DMS153 (cell line): ENCODE measurements around the gene CCDC33.

Experiments
- DNase-seq: peaks from one replicate; lab custom pipeline; 2025; lab: John Stamatoyannopoulos, UW

Gene CCDC33

GRCh38 chr15:74208901-74209559 is 27.1 kb upstream of the CCDC33 start:
- DNase-seq, result no peak

DNA sequence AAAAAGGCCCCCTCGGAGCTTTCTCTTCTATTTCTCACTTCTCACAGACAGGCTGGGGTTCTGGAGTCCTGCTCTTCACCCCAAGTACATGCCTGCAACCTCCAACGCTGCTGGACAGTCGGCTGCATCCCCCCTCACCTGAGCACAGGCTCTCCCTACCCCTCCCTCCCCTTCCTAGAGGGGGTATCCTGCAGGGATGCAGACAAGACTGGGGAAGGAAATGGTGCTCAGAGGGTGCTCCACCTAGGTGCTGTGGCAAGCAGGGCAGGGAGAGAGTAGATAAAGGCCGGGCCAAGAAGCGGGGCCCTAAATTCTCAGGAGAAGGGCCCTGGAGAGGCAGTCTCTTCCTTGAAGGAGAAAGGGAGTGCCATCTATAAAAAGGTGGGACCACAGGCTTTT is 26.6 kb upstream of the CCDC33 start:
- no peak for DNase-seq

- DNase-seq, result no peak
Observed at GRCh38 chr15:74209997-74210671, 26.0 kb upstream of the CCDC33 start.

DNA sequence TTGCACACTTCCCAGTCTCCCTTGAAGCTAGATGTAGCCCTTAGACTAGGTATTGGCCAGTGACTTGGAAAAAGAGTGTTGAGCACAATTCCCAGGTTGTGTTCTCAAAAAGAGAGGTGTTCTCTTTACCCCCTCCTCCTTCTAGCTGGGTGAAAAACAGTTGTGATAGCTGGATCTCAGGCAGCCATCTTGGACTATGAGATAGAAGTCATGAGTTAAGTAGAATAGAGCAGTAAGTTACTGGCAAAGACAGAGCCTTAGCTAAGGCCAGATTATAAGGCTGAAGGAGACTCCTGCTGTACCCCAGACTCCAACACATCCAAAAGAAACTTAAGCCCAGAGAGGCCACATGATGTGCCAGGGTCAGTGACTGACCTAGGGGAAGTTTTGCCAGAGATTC is 25.4 kb upstream of the CCDC33 start:
- no peak for DNase-seq

DNA sequence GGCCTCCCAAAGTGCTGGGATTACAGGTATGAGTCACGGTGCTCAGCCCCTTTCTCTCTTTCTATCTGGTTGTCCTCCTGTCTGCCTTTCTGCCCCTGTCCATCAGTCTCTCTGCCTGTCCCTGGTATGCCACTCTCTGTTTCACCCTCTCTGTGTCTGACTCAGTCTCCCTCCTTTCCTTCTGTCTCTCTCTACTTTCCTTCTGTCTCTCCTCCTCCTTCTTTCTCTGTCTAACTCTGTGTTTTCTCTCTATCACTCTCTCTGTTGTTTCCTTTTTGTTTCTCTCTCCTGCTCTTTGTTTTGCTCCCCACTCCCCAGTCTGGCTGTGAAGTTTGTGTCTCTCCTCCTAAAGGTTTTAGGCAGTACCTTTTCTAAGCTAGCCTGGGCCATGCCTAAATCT is 24.5 kb upstream of the CCDC33 start:
- no peak for DNase-seq

DNA sequence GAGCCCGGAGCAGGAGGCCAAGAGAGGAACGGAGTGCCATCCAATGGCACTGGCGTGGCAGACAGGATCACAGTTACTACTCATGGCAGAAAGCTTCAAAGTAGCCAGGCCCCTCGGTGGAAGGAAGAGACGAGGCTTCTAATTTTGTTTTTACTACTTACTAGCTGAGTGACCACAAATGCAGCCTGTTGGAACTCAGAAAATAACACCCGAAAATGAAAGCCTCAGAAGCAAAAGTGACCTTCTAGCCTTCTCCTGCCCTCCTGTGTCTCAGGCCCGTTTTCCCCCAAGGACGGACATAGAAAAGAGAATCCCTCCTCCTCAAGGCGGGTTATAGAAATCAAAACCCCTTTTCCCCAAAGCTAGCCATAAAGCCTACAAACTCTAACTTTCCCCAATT is 23.6 kb upstream of the CCDC33 start:
- no peak for DNase-seq

- DNase-seq, result no peak
Observed at GRCh38 chr15:74213858-74214284, 22.3 kb upstream of the CCDC33 start.

DNA sequence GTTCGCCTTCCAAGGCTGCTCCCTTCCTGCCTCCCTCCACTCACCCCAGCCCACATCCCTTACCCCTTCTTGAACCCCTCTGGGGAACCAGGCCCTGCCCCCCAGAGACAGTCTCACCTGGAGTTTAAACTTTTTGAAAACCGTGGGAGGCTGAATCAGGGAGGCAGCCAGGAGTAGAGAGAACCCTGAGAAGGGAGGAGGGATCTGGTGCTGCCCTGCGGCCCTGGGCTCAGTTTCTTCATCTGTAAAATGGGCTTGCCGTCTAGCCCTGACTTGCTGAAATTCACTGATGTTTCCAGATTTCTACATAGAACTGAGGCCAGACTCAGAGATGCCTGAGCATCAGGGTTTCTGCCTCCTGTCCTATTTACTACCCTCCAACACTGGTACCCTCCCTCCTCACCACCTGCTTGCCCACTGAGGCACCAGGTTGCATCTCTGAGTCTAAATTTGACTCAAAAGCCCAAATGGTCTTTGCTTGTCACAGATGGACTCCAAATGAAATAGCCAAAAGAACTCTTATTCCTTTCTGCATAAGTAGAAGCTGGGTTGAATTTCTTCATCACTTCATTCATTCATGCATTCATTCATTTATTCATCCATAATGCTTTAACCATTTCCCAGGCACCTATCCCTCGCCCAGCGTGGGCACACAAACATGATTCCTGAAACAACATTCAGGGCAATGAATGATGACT is 21.7 kb upstream of the CCDC33 start:
- no peak for DNase-seq

DNA sequence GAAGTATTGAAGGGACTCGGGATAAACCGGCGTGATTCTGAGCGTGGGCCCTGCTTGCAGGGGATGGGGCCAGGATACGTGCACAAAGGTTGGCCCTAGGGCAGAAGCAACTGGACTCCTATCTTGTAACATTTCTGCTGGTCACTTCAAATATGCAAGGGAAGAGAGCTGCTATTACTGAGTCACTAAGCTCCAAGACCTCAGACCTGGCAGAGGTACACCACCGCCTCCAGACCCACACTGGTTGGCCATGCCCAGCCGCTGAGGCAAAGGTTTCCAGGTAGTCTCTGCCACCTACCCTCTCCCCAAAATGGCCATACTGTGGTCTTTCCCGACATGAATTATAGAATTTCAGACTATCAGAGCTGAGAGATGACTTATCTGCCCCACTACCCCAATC is 20.2 kb upstream of the CCDC33 start:
- DNase-seq, result no peak

DNA sequence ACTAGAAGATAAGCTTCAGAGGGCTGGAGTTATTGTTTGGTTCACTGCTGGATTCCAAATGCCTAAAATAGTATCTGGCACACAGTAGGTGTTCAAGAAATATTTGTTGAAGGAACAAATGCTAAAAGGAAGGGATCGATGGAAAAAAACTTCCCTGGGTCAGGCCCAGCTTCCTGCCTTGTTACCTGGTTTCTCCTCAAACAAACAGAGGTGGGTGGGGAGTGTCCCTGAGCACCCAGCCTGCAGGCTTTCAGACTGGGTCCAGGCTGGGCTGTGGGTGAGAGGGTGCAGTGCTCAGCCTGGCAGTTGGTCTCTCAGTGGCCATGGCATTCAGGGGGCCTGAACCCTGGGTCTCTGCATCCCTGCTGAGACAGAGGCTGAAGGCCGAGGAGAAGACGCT is 19.2 kb upstream of the CCDC33 start:
- DNase-seq, result no peak

DNA sequence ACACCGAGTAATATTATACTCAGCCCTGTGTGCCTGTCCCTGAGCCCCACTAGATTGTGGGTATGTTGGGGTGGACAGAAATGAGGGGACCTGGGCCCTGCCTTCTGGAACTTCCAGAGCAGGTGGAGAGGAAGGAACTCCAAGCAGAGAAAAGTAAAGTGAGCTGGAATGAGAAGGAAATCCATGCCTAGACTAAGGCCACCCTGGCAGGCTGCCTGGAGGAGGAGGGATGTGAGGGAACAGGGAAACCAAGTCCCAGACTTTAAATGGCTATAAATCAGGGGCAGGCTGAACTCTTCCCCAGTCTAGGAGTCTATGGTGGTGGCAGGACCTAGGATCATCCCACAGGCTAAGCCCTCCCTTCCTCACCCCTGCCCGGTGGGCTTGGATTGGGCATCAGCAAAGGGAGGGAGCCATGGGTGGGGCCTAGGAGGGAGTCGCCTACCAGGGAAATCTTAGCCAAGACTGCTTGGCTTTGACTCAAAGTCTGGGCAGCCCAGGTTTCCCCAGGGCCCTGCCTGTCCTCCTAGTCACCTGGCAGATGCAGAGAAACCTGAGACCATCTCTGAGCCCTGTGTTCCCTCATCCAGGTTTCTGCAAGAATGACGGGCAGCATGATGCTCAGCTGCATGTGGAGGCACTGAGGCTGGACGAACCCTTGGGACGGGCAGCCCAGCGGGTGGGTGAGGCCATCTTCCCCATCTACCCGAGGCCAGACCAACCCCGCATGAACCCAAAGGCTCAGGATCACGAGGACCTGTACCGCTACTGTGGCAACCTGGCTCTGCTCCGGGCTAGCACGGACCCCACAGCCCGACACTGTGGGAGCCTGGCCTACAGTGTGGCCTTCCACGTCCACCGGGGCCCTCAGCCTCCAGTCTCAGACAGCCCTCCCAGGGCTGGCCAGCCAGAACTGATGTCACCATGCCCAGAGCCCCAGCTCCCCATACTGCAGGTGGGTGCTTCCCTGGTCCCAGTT is 17.9 kb upstream of the CCDC33 start:
- DNase-seq, result no peak

DNA sequence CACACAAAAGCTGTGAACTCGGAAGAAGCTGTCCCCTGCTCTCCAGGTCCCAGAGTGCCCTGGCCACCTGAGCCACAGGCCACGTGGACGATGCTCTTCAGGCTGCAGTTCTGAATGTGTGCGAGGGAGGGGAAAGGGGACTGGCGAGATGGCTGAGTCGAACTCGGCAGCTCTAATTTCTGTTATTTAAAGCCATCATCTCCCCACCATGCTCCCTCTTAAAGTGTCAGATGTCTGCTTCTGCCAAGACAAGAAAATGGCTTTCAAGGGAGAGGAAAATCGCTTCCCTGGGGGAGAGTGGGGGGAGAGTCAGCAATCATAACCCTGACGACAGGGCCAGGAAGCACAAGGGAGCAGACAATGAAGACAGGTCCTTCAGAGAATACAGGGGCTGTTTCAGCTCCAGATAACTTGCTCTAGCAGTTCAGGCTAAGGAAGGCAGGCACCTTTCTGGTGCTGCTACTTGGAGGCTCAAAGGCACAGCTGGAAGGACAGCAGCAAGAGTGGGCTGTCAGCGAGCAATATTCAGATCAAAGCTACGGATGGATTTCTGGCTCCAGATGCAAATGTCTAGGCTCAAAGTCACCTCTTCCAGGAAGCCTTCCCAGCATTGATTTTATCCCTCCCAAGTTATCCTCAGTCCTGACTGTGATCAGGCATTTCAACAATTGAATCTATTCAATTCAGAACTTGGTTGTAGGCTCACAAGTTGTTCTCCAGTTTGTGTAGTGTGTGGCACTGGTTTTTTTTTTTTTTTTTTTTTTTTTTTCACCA is 15.5 kb upstream of the CCDC33 start:
- DNase-seq, result no peak

DNA sequence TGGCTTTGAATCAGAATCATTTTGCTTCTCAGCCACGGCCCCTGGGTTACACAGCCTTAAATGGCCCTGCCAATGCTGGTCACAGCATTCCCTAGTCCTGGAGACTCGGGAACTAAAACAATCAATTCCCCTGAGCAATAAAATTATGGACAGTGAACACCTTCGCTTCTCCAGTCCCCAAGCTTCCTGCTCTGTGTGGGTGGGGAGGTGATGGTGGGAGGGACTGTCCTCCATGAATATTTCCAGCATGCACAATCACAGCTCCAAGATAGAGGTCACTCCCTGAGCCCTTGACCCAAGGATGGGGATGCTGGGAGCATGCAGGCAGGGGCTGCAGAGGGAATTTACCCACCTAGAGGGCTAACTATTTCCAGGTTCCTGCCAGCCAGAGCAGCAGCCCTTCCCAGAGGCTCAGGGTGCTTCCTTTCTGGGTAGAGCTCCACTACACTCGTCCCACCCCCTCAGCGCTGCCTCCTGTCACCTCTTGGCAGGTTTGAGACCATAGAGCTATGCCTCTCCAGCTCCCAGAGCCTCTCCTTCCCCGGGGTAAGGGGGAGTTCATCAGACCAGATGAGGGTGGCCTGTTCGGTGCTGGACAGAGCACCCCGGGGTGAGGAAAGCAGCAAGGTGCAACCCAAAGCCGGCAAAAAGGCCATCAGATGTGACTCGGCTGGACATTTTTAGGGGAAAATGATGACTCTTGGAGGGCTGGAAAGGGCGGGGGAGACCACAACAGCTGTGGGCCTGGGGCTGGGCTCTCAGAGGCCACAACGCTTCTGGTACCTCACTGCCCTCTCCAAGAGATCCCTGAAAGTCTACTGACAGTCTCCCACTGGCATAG is 14.5 kb upstream of the CCDC33 start:
- DNase-seq, result no peak

- DNase-seq, result no peak
Observed at GRCh38 chr15:74222240-74223119, 13.6 kb upstream of the CCDC33 start.

DNA sequence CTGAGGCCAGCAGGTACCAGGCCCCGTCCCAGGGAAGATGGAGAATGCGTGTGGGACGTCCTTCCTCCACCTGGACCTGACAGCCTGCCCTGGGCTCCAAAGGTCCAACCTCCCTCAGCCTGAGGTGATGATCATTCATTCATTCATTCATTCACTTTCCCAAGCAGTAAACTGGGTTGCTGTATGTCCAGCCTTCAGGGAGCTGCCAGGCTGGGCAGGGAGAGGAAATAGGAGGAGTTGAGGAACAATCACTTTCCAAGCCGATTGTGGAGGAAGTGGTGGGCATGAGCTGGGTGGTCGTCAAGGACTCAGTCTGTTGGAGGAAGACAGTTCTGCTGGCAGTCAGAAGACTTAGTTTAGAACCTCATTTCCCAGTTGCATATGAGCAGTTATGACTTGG is 10.2 kb upstream of the CCDC33 start:
- DNase-seq, result no peak

- no peak for DNase-seq
Observed at GRCh38 chr15:74226761-74227540, 9.2 kb upstream of the CCDC33 start.

- peak; percentile 29 for DNase-seq
Observed at GRCh38 chr15:74227968-74228722, 8.0 kb upstream of the CCDC33 start.

DNA sequence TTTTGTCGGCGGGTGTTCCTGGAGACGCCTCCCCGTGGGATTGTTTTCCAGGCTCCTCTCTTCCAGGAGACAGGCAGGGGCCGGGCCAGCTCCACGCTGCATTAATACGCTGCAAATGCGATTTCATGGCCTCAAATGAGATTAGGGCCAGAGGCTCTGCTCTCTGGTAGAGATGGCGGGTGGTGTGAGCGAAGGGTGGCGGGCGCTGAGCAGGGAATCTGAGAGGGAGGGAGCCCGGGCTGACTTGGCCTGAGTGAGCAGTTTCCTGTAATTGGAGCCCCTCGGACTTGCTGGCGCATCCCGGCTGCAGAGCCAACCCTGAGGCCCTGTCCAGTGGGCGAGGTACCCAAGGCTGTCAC is 7.4 kb upstream of the CCDC33 start:
- no peak for DNase-seq
